ENCODE results near the gene SPEG.
"Not testable (repeated sequence)": the region's sequence is repeated elsewhere in the genome, so short reads cannot be mapped to it uniquely, and the experiment has no call there.

Gene SPEG

DNA sequence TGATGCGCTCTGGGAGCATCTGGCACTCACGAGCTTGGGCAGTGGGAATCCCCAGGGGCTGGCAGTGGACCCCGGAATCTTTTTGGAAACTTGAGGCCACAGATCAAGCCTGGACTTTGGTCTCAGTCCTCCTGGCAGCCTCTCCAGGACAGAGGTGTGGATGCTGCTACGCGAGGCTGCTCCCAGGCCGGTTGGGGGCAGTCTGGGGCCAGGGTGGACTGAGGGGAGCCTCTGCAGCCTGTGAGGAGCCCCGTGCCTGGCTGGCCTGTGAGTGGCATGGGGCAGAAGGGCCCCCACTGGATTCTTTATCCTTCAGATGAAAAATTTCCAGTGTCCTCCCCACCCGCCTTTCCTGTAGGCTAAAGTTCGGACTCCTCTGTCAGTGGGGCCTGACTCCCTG is 29.2 kb upstream of the SPEG start:
- no peak for DNase-seq

GRCh38 chr2:219405958-219406860 is 28.4 kb upstream of the SPEG start:
- no peak for DNase-seq

DNA sequence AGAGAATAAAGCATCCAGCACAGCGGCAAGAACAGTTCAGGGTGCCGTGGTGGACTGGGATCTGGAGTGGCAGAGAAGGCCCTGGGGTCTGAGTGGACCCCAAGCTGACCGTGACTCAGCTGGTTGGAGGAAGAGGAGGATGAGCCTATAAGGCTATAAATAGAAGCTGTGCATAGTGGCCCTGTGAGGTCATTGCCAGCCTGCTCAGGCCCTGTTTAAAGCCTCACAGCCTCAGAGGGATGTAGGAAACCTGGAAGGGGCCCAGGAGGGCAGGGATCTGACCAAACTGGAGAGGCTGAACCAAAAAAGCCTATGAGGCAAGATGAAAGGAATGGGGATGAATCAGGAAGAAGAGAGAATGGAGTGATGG is 27.8 kb upstream of the SPEG start:
- DNase-seq: no peak

DNA sequence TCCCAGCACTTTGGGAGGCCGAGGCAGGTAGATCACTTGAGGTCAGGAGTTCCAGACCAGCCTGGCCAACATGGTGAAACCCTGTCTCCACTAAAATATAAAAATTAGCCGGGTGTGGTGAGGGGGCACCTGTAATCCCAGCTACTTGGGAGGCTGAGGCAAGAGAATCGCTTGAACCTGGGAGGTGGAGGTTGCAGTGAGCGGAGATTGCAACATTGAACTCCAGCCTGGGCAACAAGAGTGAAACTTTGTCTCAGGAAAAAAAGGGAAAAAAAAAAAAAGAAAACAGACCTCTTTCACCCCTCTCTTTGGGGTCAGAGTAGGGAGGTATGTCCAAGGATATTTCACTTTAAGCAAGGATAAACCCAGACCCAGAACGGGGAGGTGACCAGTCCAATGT is 27.3 kb upstream of the SPEG start:
- DNase-seq: not testable (repeated sequence)

GRCh38 chr2:219408204-219408603 is 26.4 kb upstream of the SPEG start:
- no peak for DNase-seq

DNA sequence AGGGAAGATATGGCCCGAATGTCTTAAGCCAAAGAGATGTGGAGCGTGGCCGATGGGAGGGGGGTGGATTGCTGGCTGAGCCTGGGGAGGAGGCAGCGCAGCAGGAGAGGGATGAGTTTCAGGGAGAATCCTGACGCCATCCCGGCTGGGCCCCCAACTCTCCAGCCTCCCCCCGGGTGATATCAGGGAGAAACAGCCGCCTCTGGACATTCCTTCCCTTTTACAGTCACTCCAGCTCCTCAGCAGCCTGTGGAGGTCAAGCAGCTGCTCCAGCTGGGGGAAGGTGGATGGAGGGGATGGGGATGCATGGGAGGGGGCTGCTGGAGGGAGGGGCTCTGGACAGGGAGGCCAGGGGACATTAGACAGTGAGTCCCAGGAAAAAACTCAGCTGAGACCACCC is 26.0 kb upstream of the SPEG start:
- no peak for DNase-seq

DNA sequence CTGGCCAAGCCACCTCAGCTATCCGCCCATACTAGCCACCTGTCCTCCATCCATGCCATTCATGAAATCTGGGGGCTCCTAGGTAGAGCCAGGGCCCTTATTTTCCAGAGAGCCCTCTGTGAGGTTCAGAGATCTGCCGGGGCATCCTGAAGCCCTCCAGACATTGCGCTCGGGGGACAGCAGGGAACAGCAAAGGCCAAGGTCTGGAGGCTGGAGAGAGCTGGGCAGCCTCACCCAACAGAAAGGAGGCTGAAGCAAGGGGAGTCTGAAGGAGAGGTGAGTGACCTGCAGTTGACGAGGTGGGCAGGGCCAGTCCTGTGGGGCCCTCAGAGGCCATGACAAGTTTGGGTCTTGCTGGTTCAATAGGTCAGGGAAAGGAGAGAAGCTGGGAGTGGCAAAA is 25.0 kb upstream of the SPEG start:
- no peak for DNase-seq

DNA sequence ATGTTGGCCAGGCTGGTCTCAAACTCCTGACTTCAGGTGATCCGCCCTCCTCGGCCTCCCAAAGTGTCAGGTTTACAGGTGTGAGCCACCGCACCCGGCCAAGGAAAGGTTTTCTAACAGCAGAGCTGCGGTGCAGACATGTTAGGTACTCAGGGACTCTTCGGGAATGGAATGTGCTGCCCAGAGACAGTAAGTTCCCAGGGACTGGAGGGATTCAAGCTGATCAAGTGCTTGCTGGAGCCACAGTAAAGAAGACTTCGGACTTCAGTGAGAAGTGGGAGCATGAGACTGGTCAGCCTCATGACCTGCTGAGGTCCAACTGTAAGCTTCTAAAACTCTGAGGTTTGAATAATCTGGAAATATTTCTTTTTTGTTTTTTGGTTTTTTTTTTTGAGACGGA is 24.3 kb upstream of the SPEG start:
- no peak for DNase-seq

GRCh38 chr2:219414857-219415256 is 19.8 kb upstream of the SPEG start:
- DNase-seq: no peak

DNA sequence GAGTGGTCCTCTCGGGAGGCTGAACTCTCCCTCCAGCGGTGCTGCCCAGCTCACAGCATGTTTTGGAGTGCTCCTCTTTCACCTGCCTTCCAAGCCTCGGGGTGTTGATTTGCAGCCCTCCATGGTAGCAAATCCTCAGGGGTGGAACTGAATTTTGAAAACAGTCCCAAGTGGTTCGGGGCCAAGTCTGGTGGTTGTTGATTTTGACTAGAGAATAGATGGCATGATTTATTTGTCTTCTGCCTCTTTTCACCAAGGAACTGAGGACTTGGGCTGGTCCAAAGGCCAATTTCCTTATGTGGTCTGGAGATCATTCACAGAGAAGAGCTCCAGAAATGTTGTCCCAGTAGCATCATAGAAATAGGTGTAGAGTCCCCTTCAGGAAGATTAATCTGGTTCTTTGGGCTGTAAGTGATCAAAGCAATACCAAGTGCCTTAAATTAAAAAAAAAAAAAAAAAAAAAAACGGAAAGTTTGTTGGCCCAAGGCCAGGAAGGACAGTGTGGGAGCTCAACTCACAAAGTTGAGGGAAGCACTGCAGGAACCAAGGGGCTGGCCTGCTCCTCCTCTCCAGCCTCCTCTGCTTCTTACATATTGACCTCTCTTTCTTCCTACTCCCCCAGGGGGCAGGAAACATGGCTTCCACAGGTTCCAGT is 18.9 kb upstream of the SPEG start:
- DNase-seq: no peak

- no peak for DNase-seq
Observed at GRCh38 chr2:219416235-219416602, 18.4 kb upstream of the SPEG start.

- DNase-seq: no peak
Observed at GRCh38 chr2:219416938-219417337, 17.7 kb upstream of the SPEG start.

- DNase-seq: no peak
Observed at GRCh38 chr2:219417374-219417773, 17.3 kb upstream of the SPEG start.

DNA sequence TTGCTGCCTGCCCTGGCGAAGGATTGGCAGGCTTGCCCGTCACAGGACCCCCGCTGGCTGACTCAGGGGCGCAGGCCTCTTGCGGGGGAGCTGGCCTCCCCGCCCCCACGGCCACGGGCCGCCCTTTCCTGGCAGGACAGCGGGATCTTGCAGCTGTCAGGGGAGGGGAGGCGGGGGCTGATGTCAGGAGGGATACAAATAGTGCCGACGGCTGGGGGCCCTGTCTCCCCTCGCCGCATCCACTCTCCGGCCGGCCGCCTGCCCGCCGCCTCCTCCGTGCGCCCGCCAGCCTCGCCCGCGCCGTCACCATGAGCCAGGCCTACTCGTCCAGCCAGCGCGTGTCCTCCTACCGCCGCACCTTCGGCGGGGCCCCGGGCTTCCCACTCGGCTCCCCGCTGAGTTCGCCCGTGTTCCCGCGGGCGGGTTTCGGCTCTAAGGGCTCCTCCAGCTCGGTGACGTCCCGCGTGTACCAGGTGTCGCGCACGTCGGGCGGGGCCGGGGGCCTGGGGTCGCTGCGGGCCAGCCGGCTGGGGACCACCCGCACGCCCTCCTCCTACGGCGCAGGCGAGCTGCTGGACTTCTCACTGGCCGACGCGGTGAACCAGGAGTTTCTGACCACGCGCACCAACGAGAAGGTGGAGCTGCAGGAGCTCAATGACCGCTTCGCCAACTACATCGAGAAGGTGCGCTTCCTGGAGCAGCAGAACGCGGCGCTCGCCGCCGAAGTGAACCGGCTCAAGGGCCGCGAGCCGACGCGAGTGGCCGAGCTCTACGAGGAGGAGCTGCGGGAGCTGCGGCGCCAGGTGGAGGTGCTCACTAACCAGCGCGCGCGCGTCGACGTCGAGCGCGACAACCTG is 16.3 kb upstream of the SPEG start, which contains the start of gene DES:
Gene DES (plus strand): TSS at position 223 of the 857 bp plus-strand sequence. CDS start 86 bp downstream, at position 309.
- DNase-seq: no peak

- no peak for DNase-seq
Observed at GRCh38 chr2:219419012-219419324, 15.7 kb upstream of the SPEG start.

- no peak for DNase-seq
Observed at GRCh38 chr2:219419331-219420197, 15.1 kb upstream of the SPEG start.

- no peak for DNase-seq
Observed at GRCh38 chr2:219420687-219421086, 14.0 kb upstream of the SPEG start.

GRCh38 chr2:219421323-219421722 is 13.3 kb upstream of the SPEG start:
- no peak for DNase-seq

- no peak for DNase-seq
Observed at GRCh38 chr2:219422952-219423534, 11.6 kb upstream of the SPEG start.

GRCh38 chr2:219423652-219424377 is 10.8 kb upstream of the SPEG start:
- no peak for DNase-seq

- DNase-seq: no peak
Observed at GRCh38 chr2:219425238-219426067, 9.2 kb upstream of the SPEG start.
